Erythroblast (primary cell): ENCODE results near the gene DLG2.

ENCODE experiments used
- GATA1 ChIP-seq: IDR thresholded peaks from 2 replicates; pipeline ENCODE4 v1.6.1; 2011; ENCODE audit warnings: low read depth, mild to moderate bottlenecking, control low read depth, low read length, moderate library complexity
- POLR2A ChIP-seq: IDR thresholded peaks from 2 replicates; pipeline ENCODE4 v1.6.1; 2011; ENCODE audit warnings: mild to moderate bottlenecking, low read length

- no peak for TF ChIP-seq POLR2A
- TF ChIP-seq GATA1: no peak
Observed at GRCh38 chr11:83922318-83922717, 1704.8 kb downstream of the DLG2 start.
